ENCODE measurements around the gene BABAM2. TPM values are rescaled to one million over a fixed set of nuclear protein-coding genes. Genes with fewer than 3 reads are reported as not detected.

BABAM2 gene
- total and polyA plus RNA-seq, 2 donors, result 17.4 to 34.8 TPM

DNA sequence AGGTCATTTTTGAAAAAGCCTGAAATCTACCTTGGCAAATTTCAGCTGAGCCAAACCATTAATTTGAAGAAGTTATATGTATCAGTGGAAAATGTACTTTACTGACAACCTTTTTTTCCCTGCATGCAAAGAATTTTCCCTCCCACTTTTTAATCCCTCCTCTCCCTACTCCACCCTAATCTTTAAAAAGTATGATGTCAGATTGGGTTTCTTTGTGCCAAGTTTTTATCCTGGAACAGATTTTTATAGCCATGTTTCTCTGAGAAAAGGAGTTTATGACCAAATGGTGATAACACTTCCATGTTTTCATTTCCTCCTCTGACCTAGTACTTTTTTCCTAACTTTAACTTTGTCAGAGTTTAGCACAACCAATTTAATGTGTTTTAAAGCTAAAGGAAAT, 251.9 kb downstream of the BABAM2 start:
- no peak for DNase-seq (ENCODE audit: low read depth in 6 of 9, low spot score in 9 of 9)
- no peaks in the 10 kb centered on the region for H3K36me3 ChIP-seq (ENCODE audit: control insufficient read depth in 2 of 2, insufficient read depth in 2 of 2, low read length in 1 of 2)
- no peak overlapping the region for H3K27ac ChIP-seq (ENCODE audit: low read depth in 1 of 2, low read length in 1 of 2)
- H3K4me1 ChIP-seq (ENCODE audit: control insufficient read depth in 2 of 2, insufficient read depth in 2 of 2, low read length in 2 of 2), result no peaks in the 10 kb centered on the region
- no peaks in the 10 kb centered on the region for H3K27me3 ChIP-seq (ENCODE audit: control insufficient read depth in 2 of 2, insufficient read depth in 1 of 2, low read length in 1 of 2)
- H3K4me3 ChIP-seq (ENCODE audit: low read length in 2 of 2), result no peak overlapping the region
- H3K9me3 ChIP-seq (ENCODE audit: control insufficient read depth in 2 of 2, insufficient read depth in 1 of 2, low read length in 1 of 2), result no peaks in the 10 kb centered on the region

DNA sequence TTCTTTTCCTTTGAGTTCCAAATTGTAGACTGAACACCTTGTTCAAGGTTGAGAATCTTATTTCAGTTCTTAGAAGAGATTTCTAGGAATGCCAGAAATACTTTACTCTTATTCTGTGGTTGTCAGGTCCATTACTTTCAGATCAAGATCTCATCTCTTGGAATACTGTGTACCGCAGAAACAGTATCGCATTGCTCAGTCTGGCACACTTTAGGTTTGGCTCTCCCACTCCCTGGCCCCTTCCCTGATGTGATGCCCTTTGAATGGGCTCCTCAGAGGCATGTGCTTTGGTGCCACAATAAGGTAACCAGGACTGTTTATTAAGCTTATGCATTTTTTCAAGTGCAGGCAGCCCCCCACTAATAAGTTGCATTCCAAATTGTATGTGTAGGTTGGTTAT, 257.5 kb downstream of the BABAM2 start:
- no peak for DNase-seq (ENCODE audit: low read depth in 6 of 9, low spot score in 9 of 9)
- Histone ChIP-seq H3K27ac (ENCODE audit: low read depth in 1 of 2, low read length in 1 of 2) (no peak overlapping the region), H3K27me3 (ENCODE audit: control insufficient read depth in 2 of 2, insufficient read depth in 1 of 2, low read length in 1 of 2) (no peaks in the 10 kb centered on the region), H3K9me3 (ENCODE audit: control insufficient read depth in 2 of 2, insufficient read depth in 1 of 2, low read length in 1 of 2) (no peaks in the 10 kb centered on the region), H3K4me1 (ENCODE audit: control insufficient read depth in 2 of 2, insufficient read depth in 2 of 2, low read length in 2 of 2) (peaks cover 0 to 2% of the 10 kb centered on the region in 2 donors), H3K4me3 (ENCODE audit: low read length in 2 of 2) (no peak overlapping the region), H3K36me3 (ENCODE audit: control insufficient read depth in 2 of 2, insufficient read depth in 2 of 2, low read length in 1 of 2) (no peaks in the 10 kb centered on the region)
- WGBS, result 98% methylated on average over 2 of the region's 2 CpGs

DNA sequence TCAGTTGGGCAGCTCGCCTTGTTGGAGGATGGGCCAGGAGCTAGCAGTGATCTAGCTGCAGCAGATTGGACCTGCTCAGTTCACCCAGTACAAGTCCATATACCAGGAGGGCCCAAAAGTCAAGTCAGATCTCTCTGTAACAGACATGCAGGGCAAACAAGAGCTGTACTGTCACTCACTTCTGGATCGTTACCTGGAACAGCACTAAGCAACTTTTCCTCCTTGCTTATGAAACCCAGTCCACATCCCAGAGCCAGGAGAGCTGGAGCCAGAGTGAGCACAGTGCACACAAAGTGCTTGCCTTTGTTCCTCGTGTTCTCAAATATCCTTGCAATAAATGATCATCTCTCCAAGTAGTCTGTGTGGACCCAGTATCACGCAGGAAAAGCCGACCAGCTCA, 258.0 kb downstream of the BABAM2 start:
- Histone ChIP-seq H3K4me1 (ENCODE audit: control insufficient read depth in 2 of 2, insufficient read depth in 2 of 2, low read length in 2 of 2) (peaks cover 0 to 2% of the 10 kb centered on the region in 2 donors), H3K4me3 (ENCODE audit: low read length in 2 of 2) (no peak overlapping the region), H3K27ac (ENCODE audit: low read depth in 1 of 2, low read length in 1 of 2) (no peak overlapping the region), H3K9me3 (ENCODE audit: control insufficient read depth in 2 of 2, insufficient read depth in 1 of 2, low read length in 1 of 2) (no peaks in the 10 kb centered on the region), H3K36me3 (ENCODE audit: control insufficient read depth in 2 of 2, insufficient read depth in 2 of 2, low read length in 1 of 2) (no peaks in the 10 kb centered on the region), H3K27me3 (ENCODE audit: control insufficient read depth in 2 of 2, insufficient read depth in 1 of 2, low read length in 1 of 2) (no peaks in the 10 kb centered on the region)
- DNase-seq (ENCODE audit: low read depth in 6 of 9, low spot score in 9 of 9), result no peak
- 98% methylated on average over 5 of the region's 5 CpGs for WGBS

DNA sequence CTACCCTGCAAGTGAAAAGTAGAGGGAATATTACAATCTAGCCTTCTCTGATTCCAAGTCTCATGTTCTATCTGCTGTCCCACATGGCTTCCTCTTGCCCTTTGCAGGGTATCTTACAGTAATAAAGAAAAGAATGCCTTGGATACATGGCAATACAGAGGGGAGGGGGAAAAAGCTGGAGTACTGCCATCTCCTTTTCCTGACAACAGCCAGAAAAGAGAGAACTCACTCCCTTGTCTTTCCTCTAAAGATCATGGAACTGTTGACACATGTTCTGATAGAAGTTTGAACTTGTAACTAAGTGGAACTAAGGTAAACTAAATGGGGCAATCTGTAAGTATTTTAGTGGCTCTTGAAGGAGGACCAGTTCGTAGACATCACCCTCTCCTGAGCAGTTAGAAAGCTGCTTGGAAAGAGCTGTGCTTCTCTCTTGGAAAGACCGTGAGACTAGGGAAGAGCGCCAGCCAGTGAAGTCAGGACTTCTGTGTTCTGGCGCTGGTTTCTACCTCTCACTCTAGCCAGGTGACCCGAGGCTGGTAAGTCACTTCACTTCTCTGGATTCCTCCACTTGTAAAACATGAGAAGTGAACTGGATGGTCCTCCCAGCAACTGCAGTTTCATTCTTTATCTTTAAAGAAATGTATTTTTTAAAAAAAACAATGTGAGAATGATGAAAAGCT, 259.8 kb downstream of the BABAM2 start:
- Histone ChIP-seq H3K27ac (ENCODE audit: low read depth in 1 of 2, low read length in 1 of 2) (no peak overlapping the region), H3K36me3 (ENCODE audit: control insufficient read depth in 2 of 2, insufficient read depth in 2 of 2, low read length in 1 of 2) (no peaks in the 10 kb centered on the region), H3K4me1 (ENCODE audit: control insufficient read depth in 2 of 2, insufficient read depth in 2 of 2, low read length in 2 of 2) (peaks cover 0 to 2% of the 10 kb centered on the region in 2 donors), H3K27me3 (ENCODE audit: control insufficient read depth in 2 of 2, insufficient read depth in 1 of 2, low read length in 1 of 2) (no peaks in the 10 kb centered on the region), H3K9me3 (ENCODE audit: control insufficient read depth in 2 of 2, insufficient read depth in 1 of 2, low read length in 1 of 2) (no peaks in the 10 kb centered on the region), H3K4me3 (ENCODE audit: low read length in 2 of 2) (no peak overlapping the region)
- WGBS, result 97% methylated on average over 5 of the region's 5 CpGs
- DNase-seq (ENCODE audit: low read depth in 6 of 9, low spot score in 9 of 9), result no peak

DNA sequence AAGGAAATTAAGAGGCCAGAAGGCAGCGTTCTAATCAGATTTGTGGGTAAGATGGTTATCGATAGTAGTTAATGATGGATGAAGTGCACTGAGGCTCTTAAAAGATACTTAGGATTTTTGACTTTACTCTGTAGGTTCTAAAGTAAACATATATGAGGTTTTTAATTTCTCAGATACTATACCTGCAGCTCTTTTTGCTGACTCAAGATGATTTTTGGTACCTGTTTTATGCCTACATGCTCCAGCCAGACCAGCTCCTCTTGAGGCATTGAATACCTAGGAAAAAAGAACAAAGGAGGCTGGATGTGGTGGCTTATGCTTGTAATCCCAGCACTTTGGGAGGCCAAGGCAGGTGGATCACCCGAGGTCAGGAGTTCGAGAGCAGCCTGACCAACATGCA, 260.5 kb downstream of the BABAM2 start:
- Histone ChIP-seq H3K27me3 (ENCODE audit: control insufficient read depth in 2 of 2, insufficient read depth in 1 of 2, low read length in 1 of 2) (no peaks in the 10 kb centered on the region), H3K27ac (ENCODE audit: low read depth in 1 of 2, low read length in 1 of 2) (no peak overlapping the region), H3K4me3 (ENCODE audit: low read length in 2 of 2) (no peak overlapping the region), H3K4me1 (ENCODE audit: control insufficient read depth in 2 of 2, insufficient read depth in 2 of 2, low read length in 2 of 2) (peaks cover 0 to 2% of the 10 kb centered on the region in 2 donors), H3K9me3 (ENCODE audit: control insufficient read depth in 2 of 2, insufficient read depth in 1 of 2, low read length in 1 of 2) (peaks cover 0 to 3% of the 10 kb centered on the region in 2 donors), H3K36me3 (ENCODE audit: control insufficient read depth in 2 of 2, insufficient read depth in 2 of 2, low read length in 1 of 2) (no peaks in the 10 kb centered on the region)
- no peak for DNase-seq (ENCODE audit: low read depth in 6 of 9, low spot score in 9 of 9)
- WGBS, result 97% methylated on average over 4 of the region's 4 CpGs

DNA sequence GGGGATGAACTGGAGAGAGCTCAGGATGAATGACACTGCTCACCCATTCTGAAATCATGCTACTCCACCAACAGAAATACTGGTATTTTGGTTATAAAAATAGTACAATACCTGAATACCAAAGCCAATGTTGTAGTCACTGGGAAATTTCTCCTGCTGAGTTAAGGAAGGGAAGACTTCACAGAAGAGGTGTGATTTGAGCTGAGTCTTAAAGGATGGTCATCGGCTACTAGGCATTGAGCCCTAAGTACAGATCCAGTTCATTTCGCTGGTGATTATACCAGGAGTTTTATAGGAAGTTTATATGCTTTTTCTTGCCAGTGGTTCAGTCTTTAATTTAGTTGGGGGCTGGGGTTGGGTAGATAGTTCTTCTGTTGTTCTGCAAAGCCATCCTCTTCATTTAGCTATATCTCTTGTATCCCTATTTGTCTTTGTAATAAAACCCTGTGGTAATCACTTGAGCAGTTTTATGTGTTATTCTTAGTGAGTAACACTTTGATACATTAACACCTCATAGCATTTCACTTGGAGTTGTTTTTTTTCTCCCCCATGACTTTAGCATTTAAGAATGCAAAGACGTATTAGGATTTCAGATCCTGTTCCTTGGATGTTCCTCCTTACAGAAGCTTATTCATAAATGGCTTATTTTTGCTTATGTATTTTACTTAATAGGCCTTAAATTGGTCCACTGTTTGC, 262.2 kb downstream of the BABAM2 start:
- Histone ChIP-seq H3K27ac (ENCODE audit: low read depth in 1 of 2, low read length in 1 of 2) (no peak overlapping the region), H3K4me1 (ENCODE audit: control insufficient read depth in 2 of 2, insufficient read depth in 2 of 2, low read length in 2 of 2) (peaks cover 0 to 2% of the 10 kb centered on the region in 2 donors), H3K36me3 (ENCODE audit: control insufficient read depth in 2 of 2, insufficient read depth in 2 of 2, low read length in 1 of 2) (no peaks in the 10 kb centered on the region), H3K4me3 (ENCODE audit: low read length in 2 of 2) (no peak overlapping the region), H3K9me3 (ENCODE audit: control insufficient read depth in 2 of 2, insufficient read depth in 1 of 2, low read length in 1 of 2) (peaks cover 0 to 3% of the 10 kb centered on the region in 2 donors), H3K27me3 (ENCODE audit: control insufficient read depth in 2 of 2, insufficient read depth in 1 of 2, low read length in 1 of 2) (no peaks in the 10 kb centered on the region)
- DNase-seq (ENCODE audit: low read depth in 6 of 9, low spot score in 9 of 9), result no peak
- 98% methylated on average over 3 of the region's 3 CpGs for WGBS

DNA sequence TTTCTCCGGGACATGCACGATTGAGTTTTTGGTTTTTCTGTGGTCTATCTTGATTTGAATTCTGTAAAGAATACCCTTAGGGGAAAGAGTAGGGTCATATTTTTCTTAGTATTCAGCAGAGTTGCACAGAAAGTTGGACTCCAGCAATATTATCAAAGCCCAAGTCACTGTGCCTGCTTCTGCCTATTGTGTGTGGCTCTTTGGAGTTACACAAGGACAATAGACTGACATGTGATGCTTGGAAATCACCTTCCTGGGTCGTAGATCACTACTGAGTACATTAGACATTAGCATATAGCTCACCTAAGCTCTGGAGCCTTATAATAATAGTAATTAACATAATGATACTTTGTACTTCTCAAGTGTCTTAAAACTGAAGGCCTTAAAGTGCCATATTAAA, 263.3 kb downstream of the BABAM2 start:
- 95% methylated on average over 3 of the region's 3 CpGs for WGBS
- Histone ChIP-seq H3K36me3 (ENCODE audit: control insufficient read depth in 2 of 2, insufficient read depth in 2 of 2, low read length in 1 of 2) (no peaks in the 10 kb centered on the region), H3K4me3 (ENCODE audit: low read length in 2 of 2) (no peak overlapping the region)

DNA sequence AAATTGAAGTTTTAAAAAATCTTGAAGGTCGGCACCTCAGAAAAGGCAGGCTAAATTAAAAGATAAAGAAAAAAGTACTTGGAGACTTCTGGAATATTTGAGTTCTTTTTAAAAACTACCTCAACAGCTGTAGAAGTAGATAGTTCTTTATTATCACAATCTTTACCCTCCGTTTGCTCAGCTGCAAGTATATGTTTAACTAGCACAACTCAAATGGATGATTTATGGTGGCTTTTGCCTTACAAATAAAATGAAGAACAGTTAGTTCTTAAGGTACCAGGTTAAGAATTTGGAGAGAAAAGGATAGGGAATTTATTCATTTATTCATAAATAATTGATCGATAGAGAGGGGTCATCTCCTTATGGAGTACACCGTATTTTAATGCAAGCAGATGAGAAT, 264.6 kb downstream of the BABAM2 start:
- DNase-seq (ENCODE audit: low read depth in 6 of 9, low spot score in 9 of 9), result no peak
- Histone ChIP-seq H3K27ac (ENCODE audit: low read depth in 1 of 2, low read length in 1 of 2) (no peak overlapping the region), H3K36me3 (ENCODE audit: control insufficient read depth in 2 of 2, insufficient read depth in 2 of 2, low read length in 1 of 2) (no peaks in the 10 kb centered on the region), H3K4me3 (ENCODE audit: low read length in 2 of 2) (no peak overlapping the region), H3K4me1 (ENCODE audit: control insufficient read depth in 2 of 2, insufficient read depth in 2 of 2, low read length in 2 of 2) (no peaks in the 10 kb centered on the region), H3K9me3 (ENCODE audit: control insufficient read depth in 2 of 2, insufficient read depth in 1 of 2, low read length in 1 of 2) (peaks cover 0 to 3% of the 10 kb centered on the region in 2 donors), H3K27me3 (ENCODE audit: control insufficient read depth in 2 of 2, insufficient read depth in 1 of 2, low read length in 1 of 2) (no peaks in the 10 kb centered on the region)
- WGBS, result 98% methylated on average over 4 of the region's 4 CpGs

More for the DNA sequence above, 263.3 kb downstream of the BABAM2 start:
- H3K9me3 ChIP-seq (ENCODE audit: control insufficient read depth in 2 of 2, insufficient read depth in 1 of 2, low read length in 1 of 2), result peaks cover 0 to 3% of the 10 kb centered on the region in 2 donors
- DNase-seq (ENCODE audit: low read depth in 6 of 9, low spot score in 9 of 9), result no peak
- H3K27me3 ChIP-seq (ENCODE audit: control insufficient read depth in 2 of 2, insufficient read depth in 1 of 2, low read length in 1 of 2), result no peaks in the 10 kb centered on the region
- no peak overlapping the region for H3K27ac ChIP-seq (ENCODE audit: low read depth in 1 of 2, low read length in 1 of 2)
- H3K4me1 ChIP-seq (ENCODE audit: control insufficient read depth in 2 of 2, insufficient read depth in 2 of 2, low read length in 2 of 2), result peaks cover 0 to 2% of the 10 kb centered on the region in 2 donors

DNA sequence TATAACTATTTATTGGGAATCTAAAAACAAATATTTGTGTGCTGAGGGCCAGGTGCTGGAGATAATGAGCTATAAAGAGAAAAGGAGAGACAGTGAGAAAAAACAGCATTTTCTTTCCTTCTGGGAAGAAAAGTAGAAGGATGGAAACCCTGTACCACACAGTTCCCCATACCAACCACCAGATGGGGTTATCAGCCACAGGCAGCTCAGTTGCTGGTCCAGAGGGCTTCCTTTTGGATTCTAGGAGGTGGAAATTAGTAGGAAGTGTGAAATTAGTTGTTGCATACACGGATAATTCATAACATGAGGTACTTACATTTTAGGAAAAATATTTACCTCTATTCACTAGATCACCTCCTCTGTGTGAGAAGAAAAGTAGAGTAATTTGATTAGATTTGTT, 265.1 kb downstream of the BABAM2 start:
- 92% methylated on average over 1 of the region's 1 CpG for WGBS
- Histone ChIP-seq H3K4me1 (ENCODE audit: control insufficient read depth in 2 of 2, insufficient read depth in 2 of 2, low read length in 2 of 2) (no peaks in the 10 kb centered on the region), H3K9me3 (ENCODE audit: control insufficient read depth in 2 of 2, insufficient read depth in 1 of 2, low read length in 1 of 2) (peaks cover 0 to 3% of the 10 kb centered on the region in 2 donors), H3K4me3 (ENCODE audit: low read length in 2 of 2) (no peak overlapping the region), H3K27me3 (ENCODE audit: control insufficient read depth in 2 of 2, insufficient read depth in 1 of 2, low read length in 1 of 2) (no peaks in the 10 kb centered on the region), H3K36me3 (ENCODE audit: control insufficient read depth in 2 of 2, insufficient read depth in 2 of 2, low read length in 1 of 2) (no peaks in the 10 kb centered on the region), H3K27ac (ENCODE audit: low read depth in 1 of 2, low read length in 1 of 2) (no peak overlapping the region)
- DNase-seq (ENCODE audit: low read depth in 6 of 9, low spot score in 9 of 9), result no peak
